NCI-H2196 treated with DMSO at 0.1 percent for 48 hours (cell line): ENCODE results near the gene GABRA5.
"Not testable (repeated sequence)": the region's sequence is repeated elsewhere in the genome, so short reads cannot be mapped to it uniquely, and the experiment has no call there.

Experiments used
- DNase-seq: peaks from one replicate; lab custom pipeline; 2025; ENCODE audit not compliant: unreplicated experiment; lab: John Stamatoyannopoulos, UW

GABRA5 gene

DNA sequence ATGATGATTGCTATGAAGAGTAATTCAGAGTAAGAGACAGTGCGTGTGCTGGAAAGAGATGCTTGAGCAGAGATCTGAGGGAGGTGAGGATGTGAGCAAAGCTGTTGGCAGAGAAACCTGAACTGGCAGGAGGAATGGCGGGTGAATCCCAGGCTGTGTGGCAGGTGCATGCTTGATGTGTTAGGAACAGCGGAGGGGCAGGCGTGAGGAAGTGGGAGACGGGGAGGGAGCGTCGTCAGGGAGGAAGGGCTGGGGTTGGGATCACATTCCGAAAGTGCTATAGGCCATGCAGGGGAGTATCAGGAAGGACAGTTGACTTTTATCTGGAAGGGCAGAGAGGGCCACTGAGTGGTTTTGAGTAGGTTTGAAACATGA is 8.6 kb downstream of the GABRA5 start:
- no peak for DNase-seq

- DNase-seq = no peak
These were observed 11.0 kb downstream of the GABRA5 start for GRCh38 chr15:26877831-26878230.

GRCh38 chr15:26879706-26880105 is 12.8 kb downstream of the GABRA5 start:
- DNase-seq = no peak

GRCh38 chr15:26882112-26882511 is 15.2 kb downstream of the GABRA5 start:
- no peak for DNase-seq

- no peak for DNase-seq
These were observed 15.9 kb downstream of the GABRA5 start for GRCh38 chr15:26882616-26883365.

GRCh38 chr15:26883466-26883865 is 16.6 kb downstream of the GABRA5 start:
- no peak for DNase-seq

DNA sequence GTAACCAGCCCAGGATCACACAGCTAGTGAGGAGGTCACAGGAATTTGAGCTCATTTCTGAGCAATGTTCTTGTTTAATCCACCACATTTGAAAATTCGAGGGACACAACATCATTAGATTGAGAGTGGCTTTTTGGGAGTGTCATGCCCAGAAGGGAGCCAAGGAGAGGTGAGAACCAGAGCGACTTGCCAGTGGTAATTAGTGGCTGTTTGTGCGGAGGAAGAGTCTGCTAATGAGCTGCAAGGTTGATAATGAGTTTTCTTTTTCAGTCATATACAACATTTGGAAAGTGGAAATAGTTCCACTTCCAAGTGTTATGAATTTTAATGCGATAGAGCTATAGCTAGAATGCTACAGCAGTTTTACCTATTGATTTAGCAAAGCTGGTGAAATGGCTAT is 19.7 kb downstream of the GABRA5 start:
- no peak for DNase-seq

- DNase-seq = no peak
These were observed 21.2 kb downstream of the GABRA5 start for GRCh38 chr15:26887926-26888666.

DNA sequence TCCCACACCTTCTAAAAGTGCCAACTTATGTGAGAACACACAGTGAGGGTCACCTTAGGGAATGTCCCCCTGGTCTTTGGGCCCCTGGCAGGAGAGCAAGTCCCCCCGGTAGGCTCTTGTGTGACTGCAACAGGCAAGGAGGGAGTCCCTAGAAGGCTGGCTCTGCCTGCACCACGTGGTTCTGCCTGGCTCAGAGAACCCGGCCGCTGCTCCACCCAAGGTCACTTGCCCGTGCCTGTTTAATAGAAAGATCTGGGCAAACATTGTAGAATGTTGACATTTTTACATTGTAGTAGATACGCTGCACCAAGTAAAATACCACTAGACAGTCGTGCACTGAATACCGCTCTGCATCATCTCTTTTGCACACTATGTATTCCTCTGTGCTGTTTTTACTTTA is 21.9 kb downstream of the GABRA5 start:
- no peak for DNase-seq

GRCh38 chr15:26889298-26889898 is 22.5 kb downstream of the GABRA5 start:
- peak; percentile 15 for DNase-seq

- DNase-seq = no peak
These were observed 23.6 kb downstream of the GABRA5 start for GRCh38 chr15:26890451-26890850.

- DNase-seq = no peak
These were observed 24.1 kb downstream of the GABRA5 start for GRCh38 chr15:26890988-26891387.

DNA sequence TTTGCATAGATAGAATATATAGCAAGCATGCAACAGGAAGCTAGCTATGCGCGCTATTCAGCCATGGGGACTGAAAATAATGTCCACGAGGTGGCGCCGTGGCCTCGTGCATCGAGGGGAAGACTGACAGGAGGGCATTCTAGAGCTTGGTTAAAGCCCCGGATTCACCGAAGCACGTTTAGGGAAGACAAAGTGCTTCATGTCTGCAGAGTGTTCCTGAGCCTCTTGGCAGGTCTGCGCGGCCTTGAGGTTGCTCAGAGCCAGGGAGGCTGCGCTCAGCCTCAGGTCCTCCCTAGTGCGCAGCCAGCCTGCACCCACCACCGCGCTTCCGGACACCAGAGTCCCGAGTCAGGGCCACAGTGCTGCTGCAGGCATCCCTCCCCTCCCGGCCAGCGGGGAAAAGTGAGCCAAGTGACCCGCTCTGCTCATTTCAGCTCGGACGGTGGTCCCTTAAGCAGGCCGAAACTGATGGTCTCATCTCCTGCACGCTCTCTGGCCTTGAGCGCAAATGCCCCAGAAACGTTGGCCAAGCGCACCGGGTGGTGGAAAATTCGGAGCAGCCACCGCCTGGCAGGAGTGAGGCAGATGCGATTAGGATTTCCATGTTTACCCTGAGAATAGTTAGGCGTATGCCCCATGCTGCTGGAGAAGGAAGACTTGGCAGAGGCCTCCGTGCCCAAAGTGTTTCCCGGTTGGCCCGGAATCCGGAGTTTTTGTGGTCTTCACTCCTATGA is 24.8 kb downstream of the GABRA5 start:
- DNase-seq = peak; percentile 13

GRCh38 chr15:26892182-26892518 is 25.3 kb downstream of the GABRA5 start:
- DNase-seq = no peak

DNA sequence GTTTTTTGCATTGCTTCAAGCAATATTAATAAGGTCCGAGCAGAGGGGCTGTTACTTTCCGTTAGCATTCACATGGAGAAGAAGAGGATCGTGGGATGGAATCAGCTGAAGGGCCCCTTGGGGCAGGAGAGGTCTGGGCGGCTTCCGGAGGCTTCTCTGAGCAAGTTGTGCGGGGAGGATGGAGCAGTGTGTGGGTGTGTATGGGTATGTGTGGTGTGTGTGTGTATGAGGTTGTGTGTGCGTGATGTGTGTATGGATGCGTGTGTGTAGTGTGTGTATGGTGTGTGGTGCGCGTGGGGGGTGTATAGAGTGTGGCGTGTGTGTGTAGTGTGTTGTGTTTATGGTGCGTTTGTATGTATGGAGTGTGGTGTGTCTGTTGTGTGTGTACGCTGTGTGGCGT is 25.8 kb downstream of the GABRA5 start:
- no peak for DNase-seq

GRCh38 chr15:26893351-26894065 is 26.6 kb downstream of the GABRA5 start:
- no peak for DNase-seq

- no peak for DNase-seq
These were observed 27.3 kb downstream of the GABRA5 start for GRCh38 chr15:26894181-26894580.

GRCh38 chr15:26895346-26895745 is 28.5 kb downstream of the GABRA5 start:
- DNase-seq = not testable (repeated sequence)

DNA sequence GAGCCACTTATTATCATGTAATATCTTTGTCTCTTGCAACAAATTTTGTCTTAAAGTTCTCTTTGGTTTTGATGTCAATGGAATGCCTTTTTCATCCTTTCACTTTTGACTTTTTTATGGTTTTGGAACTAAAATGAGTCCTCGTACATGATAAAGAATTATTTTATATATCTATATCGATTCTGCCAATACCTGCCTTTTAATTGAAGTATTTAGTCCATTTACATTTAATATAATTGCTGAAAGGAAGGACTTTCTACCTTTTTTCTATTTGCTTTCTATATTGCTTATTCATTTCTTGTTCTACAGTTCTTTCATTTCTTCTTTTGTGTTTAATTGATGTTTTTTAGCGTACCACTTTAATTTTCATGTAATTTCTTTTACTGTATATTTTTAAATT is 32.8 kb downstream of the GABRA5 start:
- no peak for DNase-seq

DNA sequence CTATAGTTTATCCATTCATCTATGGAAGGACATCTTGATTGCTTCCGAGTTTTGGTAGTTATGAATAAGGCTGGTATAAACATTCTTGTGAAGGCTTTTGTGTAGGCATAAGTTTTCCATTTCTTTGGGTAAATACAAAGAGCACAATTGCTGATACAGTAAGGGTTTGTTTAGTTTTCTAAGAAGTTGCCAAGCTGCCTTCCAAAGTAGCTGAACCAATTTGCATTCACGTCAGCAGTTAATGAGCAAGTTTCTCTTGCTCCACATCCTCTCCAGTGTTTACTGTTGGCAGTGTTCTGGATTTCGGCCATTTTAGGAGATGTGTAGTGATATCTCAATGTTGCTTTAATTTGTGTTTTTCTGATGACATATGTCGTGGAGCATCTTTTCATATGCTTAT is 34.2 kb downstream of the GABRA5 start:
- no peak for DNase-seq

DNA sequence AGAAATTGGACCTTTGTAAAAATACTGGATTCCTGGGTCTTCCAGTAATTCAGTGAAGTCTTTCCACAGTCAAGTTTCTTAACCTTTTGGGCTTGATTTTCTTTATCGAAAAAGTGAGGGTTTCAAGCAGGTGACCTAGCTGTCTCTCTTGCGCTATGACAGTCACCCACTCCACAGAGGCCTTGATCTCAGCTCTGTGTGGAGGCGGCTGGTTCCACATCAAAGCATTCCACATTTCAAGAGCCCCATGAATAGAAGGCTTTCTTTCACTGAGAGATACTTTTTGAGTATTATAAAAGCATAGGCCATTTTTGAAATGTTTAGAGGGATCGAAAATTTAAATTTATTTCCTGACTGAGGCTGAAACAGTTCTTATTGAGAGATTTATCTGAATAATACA is 43.9 kb downstream of the GABRA5 start:
- no peak for DNase-seq
